ENCODE results near the gene MSRB1. TPM values are rescaled to one million over a fixed set of nuclear protein-coding genes. Genes with fewer than 3 reads are reported as not detected.

Gene MSRB1
- total and polyA plus RNA-seq, 2 of the 13 experiments (the other 11 are each of a cell fraction or from before 2014, with no cell fraction given), result 32.1 to 75.4 TPM

DNA sequence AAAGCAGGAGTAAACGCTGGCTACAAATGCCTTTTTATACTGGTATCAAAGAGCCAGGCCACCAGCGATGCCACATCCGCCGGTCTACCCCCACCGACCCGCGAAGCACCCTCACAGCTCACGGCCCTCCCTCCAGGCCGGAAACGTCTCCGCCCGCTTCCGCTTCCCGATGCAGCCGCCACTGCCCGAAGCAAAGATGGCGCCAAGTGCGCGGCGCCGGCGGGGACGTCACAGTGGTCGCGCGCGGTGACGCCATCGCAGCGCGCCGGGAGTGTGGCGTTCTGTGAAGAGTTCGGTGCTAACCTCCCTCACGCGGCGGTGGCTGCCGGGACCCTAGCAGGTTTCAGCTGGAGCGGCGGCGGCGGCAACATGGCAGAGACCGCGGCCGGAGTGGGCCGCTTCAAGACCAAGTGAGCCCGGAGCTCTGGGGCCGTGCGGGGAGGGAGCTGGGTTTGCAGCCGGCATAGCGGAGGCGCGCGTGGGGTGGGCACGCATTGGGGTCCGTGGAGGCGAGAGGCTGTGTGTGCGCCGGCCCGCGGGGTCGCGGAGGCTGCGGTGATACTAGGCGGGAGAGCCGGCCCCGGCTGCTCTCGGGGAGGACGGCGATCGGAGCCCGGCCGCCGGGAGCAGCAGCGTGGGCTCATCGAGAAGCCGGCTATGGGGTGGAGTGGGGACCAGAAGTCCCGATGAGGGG, 28.9 kb upstream of the MSRB1 start, which contains the start of gene TBL3 (continued):
- TF ChIP-seq, protein P1, sequence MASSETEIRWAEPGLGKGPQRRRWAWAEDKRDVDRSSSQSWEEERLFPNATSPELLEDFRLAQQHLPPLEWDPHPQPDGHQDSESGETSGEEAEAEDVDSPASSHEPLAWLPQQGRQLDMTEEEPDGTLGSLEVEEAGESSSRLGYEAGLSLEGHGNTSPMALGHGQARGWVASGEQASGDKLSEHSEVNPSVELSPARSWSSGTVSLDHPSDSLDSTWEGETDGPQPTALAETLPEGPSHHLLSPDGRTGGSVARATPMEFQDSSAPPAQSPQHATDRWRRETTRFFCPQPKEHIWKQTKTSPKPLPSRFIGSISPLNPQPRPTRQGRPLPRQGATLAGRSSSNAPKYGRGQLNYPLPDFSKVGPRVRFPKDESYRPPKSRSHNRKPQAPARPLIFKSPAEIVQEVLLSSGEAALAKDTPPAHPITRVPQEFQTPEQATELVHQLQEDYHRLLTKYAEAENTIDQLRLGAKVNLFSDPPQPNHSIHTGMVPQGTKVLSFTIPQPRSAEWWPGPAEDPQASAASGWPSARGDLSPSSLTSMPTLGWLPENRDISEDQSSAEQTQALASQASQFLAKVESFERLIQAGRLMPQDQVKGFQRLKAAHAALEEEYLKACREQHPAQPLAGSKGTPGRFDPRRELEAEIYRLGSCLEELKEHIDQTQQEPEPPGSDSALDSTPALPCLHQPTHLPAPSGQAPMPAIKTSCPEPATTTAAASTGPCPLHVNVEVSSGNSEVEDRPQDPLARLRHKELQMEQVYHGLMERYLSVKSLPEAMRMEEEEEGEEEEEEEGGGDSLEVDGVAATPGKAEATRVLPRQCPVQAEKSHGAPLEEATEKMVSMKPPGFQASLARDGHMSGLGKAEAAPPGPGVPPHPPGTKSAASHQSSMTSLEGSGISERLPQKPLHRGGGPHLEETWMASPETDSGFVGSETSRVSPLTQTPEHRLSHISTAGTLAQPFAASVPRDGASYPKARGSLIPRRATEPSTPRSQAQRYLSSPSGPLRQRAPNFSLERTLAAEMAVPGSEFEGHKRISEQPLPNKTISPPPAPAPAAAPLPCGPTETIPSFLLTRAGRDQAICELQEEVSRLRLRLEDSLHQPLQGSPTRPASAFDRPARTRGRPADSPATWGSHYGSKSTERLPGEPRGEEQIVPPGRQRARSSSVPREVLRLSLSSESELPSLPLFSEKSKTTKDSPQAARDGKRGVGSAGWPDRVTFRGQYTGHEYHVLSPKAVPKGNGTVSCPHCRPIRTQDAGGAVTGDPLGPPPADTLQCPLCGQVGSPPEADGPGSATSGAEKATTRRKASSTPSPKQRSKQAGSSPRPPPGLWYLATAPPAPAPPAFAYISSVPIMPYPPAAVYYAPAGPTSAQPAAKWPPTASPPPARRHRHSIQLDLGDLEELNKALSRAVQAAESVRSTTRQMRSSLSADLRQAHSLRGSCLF (CRISPR knock-in tag; IDR thresholded peaks at IDR 0.05; ENCODE audit: borderline replicate concordance), result no peak
- peak; percentile 83; the same call in 1 of the 2 replicates for TF ChIP-seq ZSCAN29 (CRISPR knock-in tag; conservative IDR thresholded peaks at IDR 0.05)
- TF ChIP-seq MIXL1 (CRISPR knock-in tag; IDR thresholded peaks at IDR 0.05), result peak; percentile 64
- TF ChIP-seq FOXK2 (IDR thresholded peaks at IDR 0.05), result no peak
- no peak for TF ChIP-seq ZNF570 (CRISPR knock-in tag; IDR thresholded peaks at IDR 0.05; ENCODE audit: borderline replicate concordance)
- peak; percentile 24; the same call in 1 of the 2 replicates for TF ChIP-seq ZFP36L1 (CRISPR knock-in tag; IDR thresholded peaks at IDR 0.05)
- TF ChIP-seq ZNF784 (CRISPR knock-in tag; IDR thresholded peaks at IDR 0.05; ENCODE audit: borderline replicate concordance), result peak; percentile 89; the same call in 1 of the 2 replicates
- TF ChIP-seq DMAP1 (CRISPR knock-in tag; IDR thresholded peaks at IDR 0.05), result peak; percentile 95
- TF ChIP-seq ZFP36L2 (CRISPR knock-in tag; IDR thresholded peaks at IDR 0.05), result no peak
- TF ChIP-seq, protein P2, sequence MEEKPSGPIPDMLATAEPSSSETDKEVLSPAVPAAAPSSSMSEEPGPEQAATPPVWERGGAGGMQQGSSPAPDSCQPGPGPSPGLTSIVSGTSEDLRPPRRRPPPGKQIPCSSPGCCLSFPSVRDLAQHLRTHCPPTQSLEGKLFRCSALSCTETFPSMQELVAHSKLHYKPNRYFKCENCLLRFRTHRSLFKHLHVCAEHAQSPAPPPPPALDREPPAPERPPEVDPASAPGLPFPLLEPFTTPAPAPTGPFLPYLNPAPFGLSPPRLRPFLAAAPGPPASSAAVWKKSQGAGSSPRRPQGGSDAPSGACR (CRISPR knock-in tag; IDR thresholded peaks at IDR 0.05), result peak; percentile 98
- no peak for TF ChIP-seq TRIM24 (CRISPR knock-in tag; IDR thresholded peaks at IDR 0.05)
- no peak for TF ChIP-seq ZBTB1 (CRISPR knock-in tag; IDR thresholded peaks at IDR 0.05; ENCODE audit: borderline replicate concordance)
- peak; percentile 97 for TF ChIP-seq ZNF574 (CRISPR knock-in tag; IDR thresholded peaks at IDR 0.05)
- no peak for TF ChIP-seq ZNF20 (CRISPR knock-in tag; IDR thresholded peaks at IDR 0.05)
- TF ChIP-seq, protein P3, sequence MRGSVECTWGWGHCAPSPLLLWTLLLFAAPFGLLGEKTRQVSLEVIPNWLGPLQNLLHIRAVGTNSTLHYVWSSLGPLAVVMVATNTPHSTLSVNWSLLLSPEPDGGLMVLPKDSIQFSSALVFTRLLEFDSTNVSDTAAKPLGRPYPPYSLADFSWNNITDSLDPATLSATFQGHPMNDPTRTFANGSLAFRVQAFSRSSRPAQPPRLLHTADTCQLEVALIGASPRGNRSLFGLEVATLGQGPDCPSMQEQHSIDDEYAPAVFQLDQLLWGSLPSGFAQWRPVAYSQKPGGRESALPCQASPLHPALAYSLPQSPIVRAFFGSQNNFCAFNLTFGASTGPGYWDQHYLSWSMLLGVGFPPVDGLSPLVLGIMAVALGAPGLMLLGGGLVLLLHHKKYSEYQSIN (CRISPR knock-in tag; IDR thresholded peaks at IDR 0.05; ENCODE audit: borderline replicate concordance), result 0 out of 2 replicates have a peak, but pooled peaks have one; percentile 42
- TF ChIP-seq FOXO1 (CRISPR knock-in tag; IDR thresholded peaks at IDR 0.05), result peak; percentile 77
- TF ChIP-seq, protein P4, sequence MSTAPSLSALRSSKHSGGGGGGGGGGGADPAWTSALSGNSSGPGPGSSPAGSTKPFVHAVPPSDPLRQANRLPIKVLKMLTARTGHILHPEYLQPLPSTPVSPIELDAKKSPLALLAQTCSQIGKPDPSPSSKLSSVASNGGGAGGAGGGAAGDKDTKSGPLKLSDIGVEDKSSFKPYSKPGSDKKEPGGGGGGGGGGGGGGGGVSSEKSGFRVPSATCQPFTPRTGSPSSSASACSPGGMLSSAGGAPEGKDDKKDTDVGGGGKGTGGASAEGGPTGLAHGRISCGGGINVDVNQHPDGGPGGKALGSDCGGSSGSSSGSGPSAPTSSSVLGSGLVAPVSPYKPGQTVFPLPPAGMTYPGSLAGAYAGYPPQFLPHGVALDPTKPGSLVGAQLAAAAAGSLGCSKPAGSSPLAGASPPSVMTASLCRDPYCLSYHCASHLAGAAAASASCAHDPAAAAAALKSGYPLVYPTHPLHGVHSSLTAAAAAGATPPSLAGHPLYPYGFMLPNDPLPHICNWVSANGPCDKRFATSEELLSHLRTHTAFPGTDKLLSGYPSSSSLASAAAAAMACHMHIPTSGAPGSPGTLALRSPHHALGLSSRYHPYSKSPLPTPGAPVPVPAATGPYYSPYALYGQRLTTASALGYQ (CRISPR knock-in tag; IDR thresholded peaks at IDR 0.05), result peak; percentile 83; the same call in 1 of the 2 replicates

Measured in HepG2 (cell line).